GM12892 (cell line): ENCODE results near the gene DTNB.

ENCODE experiments used
- POLR2A ChIP-seq: IDR thresholded peaks from 2 replicates; pipeline ENCODE4 v1.6.1; 2011; ENCODE audit warnings: low read depth, low read length, control low read depth
- TAF1 ChIP-seq: IDR thresholded peaks from 2 replicates; pipeline ENCODE4 v1.6.1; 2011; ENCODE audit warnings: low read depth, mild to moderate bottlenecking, control low read depth, low read length, borderline replicate concordance

DNA sequence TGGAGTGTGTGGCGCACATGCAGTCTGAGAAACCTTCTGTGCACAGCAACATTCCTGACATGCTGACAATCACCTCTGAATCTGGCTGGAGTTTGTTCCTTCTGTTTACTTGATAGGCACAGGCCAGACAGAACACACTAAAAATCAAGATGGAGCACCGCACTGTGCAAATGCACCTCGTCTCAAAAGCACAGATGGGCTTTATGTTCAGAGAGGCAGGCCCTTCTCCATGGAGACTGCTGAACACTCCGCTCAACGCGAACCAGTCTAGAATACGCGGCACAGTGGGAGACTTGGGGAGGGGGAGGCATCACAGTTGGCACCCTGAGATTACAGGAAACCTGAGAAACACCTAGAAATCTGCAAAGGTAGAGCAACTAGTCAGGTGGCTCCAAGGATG lies 273.2 kb downstream of the DTNB start:
- TF ChIP-seq TAF1 (no peak), POLR2A (no peak)
